H9 (cell line): ENCODE results near the gene UNC13D. TPM values are rescaled to one million over a fixed set of nuclear protein-coding genes. Genes with fewer than 3 reads are reported as not detected.

Source experiments
- DNase-seq: peaks from one replicate; pipeline ENCODE4 v3.0.0-alpha.2; 2017
- H2AFZ ChIP-seq: one replicate; pipeline ENCODE4 v1.6.1; 2013; ENCODE audit warnings: mild to moderate bottlenecking, low read length, control low read depth, moderate library complexity
- H2AK5ac ChIP-seq: 2 replicates; pipeline ENCODE4 v1.6.1; 2013; ENCODE audit warnings: low read length, control low read depth, mixed read lengths; ENCODE audit not compliant: insufficient read length
- H2BK120ac ChIP-seq: one replicate; pipeline ENCODE4 v1.6.1; 2013; ENCODE audit warnings: low read depth, mild to moderate bottlenecking, low read length, control low read depth, inconsistent platforms; ENCODE audit not compliant: poor library complexity, severe bottlenecking
- H2BK12ac ChIP-seq: 2 replicates; pipeline ENCODE4 v1.6.1; 2013; ENCODE audit warnings: low read length, control low read depth, mixed read lengths, low read depth; ENCODE audit not compliant: insufficient read length
- H2BK15ac ChIP-seq: 2 replicates; pipeline ENCODE4 v1.6.1; 2013; ENCODE audit warnings: low read depth, low read length, control low read depth
- H2BK20ac ChIP-seq: one replicate; pipeline ENCODE4 v1.6.1; 2013; ENCODE audit warnings: low read depth, mild to moderate bottlenecking, low read length, control low read depth, inconsistent platforms; ENCODE audit not compliant: poor library complexity, severe bottlenecking
- H2BK5ac ChIP-seq: 2 replicates; pipeline ENCODE4 v1.6.1; 2013; ENCODE audit warnings: low read length, control low read depth, mixed read lengths; ENCODE audit not compliant: insufficient read length
- H3K14ac ChIP-seq: 2 replicates; pipeline ENCODE4 v1.6.1; 2013; ENCODE audit warnings: low read length, control low read depth; ENCODE audit not compliant: insufficient read depth
- H3K18ac ChIP-seq: 2 replicates; pipeline ENCODE4 v1.6.1; 2013; ENCODE audit warnings: low read depth, mild to moderate bottlenecking, mixed read lengths, low read length, control low read depth; ENCODE audit not compliant: insufficient read length
- H3K23ac ChIP-seq: 2 replicates; pipeline ENCODE4 v1.6.1; 2013; ENCODE audit warnings: low read length, control low read depth, mixed read lengths, low read depth; ENCODE audit not compliant: insufficient read length
- H3K23me2 ChIP-seq: 2 replicates; pipeline ENCODE4 v1.6.1; 2013; ENCODE audit warnings: low read depth, mild to moderate bottlenecking, mixed read lengths, low read length, control low read depth; ENCODE audit not compliant: insufficient read length, poor library complexity, severe bottlenecking
- H3K27ac ChIP-seq: 2 replicates; pipeline ENCODE4 v1.5.1; 2013; ENCODE audit warnings: low read length, control low read depth, mixed read lengths, low read depth; ENCODE audit not compliant: insufficient read length
- H3K27me3 ChIP-seq: 2 replicates; pipeline ENCODE4 v1.6.1; 2013; ENCODE audit warnings: low read length, control low read depth, inconsistent platforms; ENCODE audit not compliant: insufficient read depth
- H3K4ac ChIP-seq: 2 replicates; pipeline ENCODE4 v1.6.1; 2013; ENCODE audit warnings: low read depth, mild to moderate bottlenecking, control low read depth, inconsistent platforms, low read length, moderate library complexity
- H3K4me1 ChIP-seq: 2 replicates; pipeline ENCODE4 v1.6.1; 2013; ENCODE audit warnings: low read length, control low read depth, inconsistent platforms; ENCODE audit not compliant: insufficient read depth
- H3K4me2 ChIP-seq: 2 replicates; pipeline ENCODE4 v1.6.1; 2013; ENCODE audit warnings: low read length, control low read depth, mixed read lengths; ENCODE audit not compliant: insufficient read length, insufficient read depth
- H3K56ac ChIP-seq: 2 replicates; pipeline ENCODE4 v1.6.1; 2013; ENCODE audit warnings: low read depth, mild to moderate bottlenecking, mixed read lengths, low read length, control low read depth; ENCODE audit not compliant: insufficient read length
- H3K79me1 ChIP-seq: 2 replicates; pipeline ENCODE4 v1.6.1; 2013; ENCODE audit warnings: low read depth, mild to moderate bottlenecking, moderate library complexity, low read length, control low read depth, inconsistent platforms; ENCODE audit not compliant: insufficient read depth, poor library complexity, severe bottlenecking
- H3K79me2 ChIP-seq: 2 replicates; pipeline ENCODE4 v1.6.1; 2013; ENCODE audit warnings: low read length, control low read depth, inconsistent platforms; ENCODE audit not compliant: insufficient read depth
- H3K9ac ChIP-seq: 2 replicates; pipeline ENCODE4 v1.6.1; 2013; ENCODE audit warnings: low read length, control low read depth, mixed read lengths; ENCODE audit not compliant: insufficient read length; ENCODE audit errors: extremely low read depth
- H3K9me3 ChIP-seq: one replicate; pipeline ENCODE4 v1.6.1; 2013; ENCODE audit warnings: low read depth, low read length, inconsistent platforms; ENCODE audit not compliant: control insufficient read depth
- H3T11ph ChIP-seq: one replicate; pipeline ENCODE4 v1.6.1; 2013; ENCODE audit warnings: mild to moderate bottlenecking, low read length, control low read depth, inconsistent platforms
- H4K20me1 ChIP-seq: one replicate; pipeline ENCODE4 v1.6.1; 2013; ENCODE audit not compliant: control insufficient read depth, insufficient read length, insufficient read depth
- H4K5ac ChIP-seq: 2 replicates; pipeline ENCODE4 v1.6.1; 2013; ENCODE audit warnings: low read depth, mild to moderate bottlenecking, mixed read lengths, low read length, control low read depth; ENCODE audit not compliant: insufficient read length
- H4K8ac ChIP-seq: replicated peaks from 2 replicates; pipeline ENCODE4 v1.6.1; 2013; ENCODE audit warnings: low read length, control low read depth, mixed read lengths, low read depth; ENCODE audit not compliant: insufficient read length
- H4K91ac ChIP-seq: 2 replicates; pipeline ENCODE4 v1.6.1; 2013; ENCODE audit warnings: low read depth, mild to moderate bottlenecking, moderate library complexity, mixed read lengths, low read length, control low read depth; ENCODE audit not compliant: insufficient read length
- H3K27ac Mint-ChIP-seq, 3 experiments: 2 replicates in 2 of 3; 3 replicates in 1 of 3; pipeline ENCODE4 v1.8.0; 2020 to 2021; ENCODE audit warnings: mixed read lengths in 3 of 3, mild to moderate bottlenecking in 1 of 3, moderate library complexity in 1 of 3
- H3K27me3 Mint-ChIP-seq: 2 replicates; pipeline ENCODE4 v1.8.0; 2021; ENCODE audit warnings: low read depth, mild to moderate bottlenecking, moderate library complexity, mixed read lengths
- H3K36me3 Mint-ChIP-seq, 3 experiments: 2 replicates in 2 of 3; 3 replicates in 1 of 3; pipeline ENCODE4 v1.8.0; 2020 to 2021; ENCODE audit warnings: low read depth in 3 of 3, mixed read lengths in 3 of 3; ENCODE audit not compliant: insufficient read depth in 1 of 3
- H3K4me1 Mint-ChIP-seq, 2 experiments: 2 replicates each; pipeline ENCODE4 v1.8.0; 2020; ENCODE audit warnings: mixed read lengths in 2 of 2
- H3K4me3 Mint-ChIP-seq, 2 experiments: 2 replicates in 1 of 2; 3 replicates in 1 of 2; pipeline ENCODE4 v1.8.0; 2020 to 2021; ENCODE audit warnings: mild to moderate bottlenecking in 2 of 2, mixed read lengths in 2 of 2, moderate library complexity in 1 of 2
- H3K9me3 Mint-ChIP-seq, 2 experiments: 2 replicates in 1 of 2; 3 replicates in 1 of 2; pipeline ENCODE4 v1.8.0; 2020; ENCODE audit warnings: mild to moderate bottlenecking in 2 of 2, mixed read lengths in 2 of 2, moderate library complexity in 1 of 2
- CTCF ChIP-seq: fragments of 200-600 bp; sonication (generic); conservative IDR thresholded peaks from 3 replicates; pipeline ENCODE4 v1.8.0; 2021; ENCODE audit warnings: antibody characterized with exemption, mild to moderate bottlenecking
- WGBS: extraction: QIAGEN DNeasy Blood & Tissue Kit; methylation state at CpG from one replicate; pipeline ENCODE4 v1.1.7; 2013; ENCODE audit warnings: missing lambda C conversion rate, low lambda C conversion rate, mixed read lengths; ENCODE audit not compliant: insufficient read length; ENCODE audit errors: extremely low coverage; 5-methylcytosine and 5-hydroxymethylcytosine counted together
- total RNA-seq: library from RNA; stranded (reverse); gene quantifications from 2 replicates; pipeline ENCODE4 v1.2.1, GENCODE V29; 2021

UNC13D gene
- total RNA-seq, 1 experiment from 2014 or later = 6.3 TPM

- Histone ChIP-seq H3K9me3 (no peaks in the 10 kb centered on the region), H2BK20ac (no peak overlapping the region), H4K91ac (no peak overlapping the region), H3K27me3 (no peaks in the 10 kb centered on the region), H3K27ac (no peak overlapping the region), H3K9ac (no peak overlapping the region), H2AFZ (no peak overlapping the region), H2BK5ac (no peak overlapping the region), H3K79me1 (no peaks in the 10 kb centered on the region), H3K14ac (no peak overlapping the region), H3T11ph (no peak overlapping the region), H3K18ac (no peak overlapping the region), H4K5ac (no peak overlapping the region), H2BK15ac (no peak overlapping the region), H2BK12ac (no peak overlapping the region), H2AK5ac (no peak overlapping the region), H3K23ac (no peak overlapping the region), H3K79me2 (no peaks in the 10 kb centered on the region), H3K56ac (no peak overlapping the region), H3K4ac (no peak overlapping the region), H4K8ac (no peak overlapping the region), H2BK120ac (no peak overlapping the region), H3K23me2 (no peaks in the 10 kb centered on the region), H4K20me1 (no peaks in the 10 kb centered on the region), H3K4me1 (no peaks in the 10 kb centered on the region), H3K4me2 (no peak overlapping the region)
- H3K9me3 Mint-ChIP-seq = no peaks in the 10 kb centered on the region; a peak in 1 of 5 replicates
- DNase-seq = no peak
- peaks cover 11 to 48% (median 47%) of the 10 kb centered on the region in 3 experiments for H3K36me3 Mint-ChIP-seq
- H3K4me3 Mint-ChIP-seq = no peak overlapping the region
- H3K27me3 Mint-ChIP-seq = no peaks in the 10 kb centered on the region
- H3K27ac Mint-ChIP-seq = no peak overlapping the region
- no peak for TF ChIP-seq CTCF
- peaks cover 11% of the 10 kb centered on the region in 2 experiments for H3K4me1 Mint-ChIP-seq
- no CpG with 5 or more reads among the region's 13 CpGs for WGBS
Observed at GRCh38 chr17:75824050-75824552, 20.1 kb downstream of the UNC13D start.
